ENCODE results near the gene SNX10.

Gene SNX10

DNA sequence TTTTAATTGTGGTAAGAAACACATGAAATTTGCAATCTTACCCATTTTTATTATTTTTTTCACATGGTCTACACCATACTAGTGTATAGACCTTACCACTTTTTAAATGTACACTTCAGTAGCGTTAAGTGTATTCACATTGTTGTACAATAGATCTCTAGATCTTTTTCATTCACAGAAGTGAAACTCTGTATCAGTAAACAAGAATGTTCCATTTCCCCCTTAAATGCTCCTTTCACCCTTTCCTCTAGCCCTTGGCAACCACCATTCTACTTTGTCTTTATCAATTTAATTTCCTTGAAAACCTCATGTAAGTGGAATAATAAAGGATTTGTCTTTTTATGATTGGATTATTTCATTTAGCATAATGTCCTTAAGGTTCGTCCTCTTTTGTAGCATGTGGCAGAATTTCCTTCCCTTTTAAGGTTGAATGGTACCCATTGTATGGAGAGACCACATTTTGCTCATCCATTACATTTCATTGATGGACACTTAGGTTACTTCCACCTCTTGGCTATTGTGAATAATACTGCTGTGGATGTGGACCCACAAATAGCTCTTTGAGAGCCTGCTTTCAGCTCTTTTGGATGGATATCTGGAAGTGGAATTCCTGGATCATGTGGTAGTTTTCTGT, 45.7 kb downstream of the SNX10 start:
- no peak for DNase-seq

- DNase-seq: no peak
These were observed 48.9 kb downstream of the SNX10 start for GRCh38 chr7:26340476-26341018.

DNA sequence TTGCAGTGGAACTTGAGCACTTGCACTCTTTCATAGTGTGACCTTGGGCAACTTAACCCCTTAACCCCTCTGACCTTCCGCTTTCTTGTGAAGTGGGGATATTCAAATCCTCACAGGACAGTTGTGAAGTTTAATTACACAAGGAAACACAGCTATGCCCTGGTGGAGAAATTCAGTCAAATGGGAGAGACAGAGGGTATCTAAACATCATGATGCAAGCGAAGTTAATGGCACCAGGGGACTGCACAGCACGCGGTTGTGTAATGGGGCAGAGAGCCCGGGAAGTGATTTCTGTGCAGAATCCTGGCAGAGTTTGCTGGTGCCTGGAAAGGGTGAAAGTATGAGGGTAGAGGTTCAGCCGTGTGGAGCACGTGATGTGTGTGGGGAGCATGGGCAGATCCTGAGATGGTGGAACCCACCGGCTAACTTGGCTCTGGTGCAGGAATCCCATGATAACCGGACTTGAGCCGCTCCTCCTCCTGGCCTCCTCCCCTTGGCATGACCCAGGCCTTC, 51.7 kb downstream of the SNX10 start:
- no peak for DNase-seq

DNA sequence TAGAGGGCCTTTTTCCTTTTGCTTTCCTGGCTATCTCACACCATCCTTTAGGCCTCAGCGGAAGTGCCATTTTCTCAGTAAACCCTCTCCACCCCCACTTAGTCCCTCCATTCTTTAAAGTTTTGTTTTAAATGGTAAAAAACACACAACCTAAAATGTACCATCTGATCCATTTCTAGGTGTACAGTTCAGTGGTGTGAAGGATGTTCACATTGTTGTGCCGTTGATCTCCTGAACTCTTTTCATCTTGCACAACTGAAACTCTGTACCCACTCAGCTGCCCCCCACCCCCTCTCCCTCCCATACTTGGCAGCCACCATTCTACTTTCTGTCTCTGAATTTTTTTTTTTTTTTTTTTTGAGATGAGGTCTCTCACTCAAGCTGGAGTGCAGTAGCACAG, 52.2 kb downstream of the SNX10 start:
- DNase-seq: no peak

DNA sequence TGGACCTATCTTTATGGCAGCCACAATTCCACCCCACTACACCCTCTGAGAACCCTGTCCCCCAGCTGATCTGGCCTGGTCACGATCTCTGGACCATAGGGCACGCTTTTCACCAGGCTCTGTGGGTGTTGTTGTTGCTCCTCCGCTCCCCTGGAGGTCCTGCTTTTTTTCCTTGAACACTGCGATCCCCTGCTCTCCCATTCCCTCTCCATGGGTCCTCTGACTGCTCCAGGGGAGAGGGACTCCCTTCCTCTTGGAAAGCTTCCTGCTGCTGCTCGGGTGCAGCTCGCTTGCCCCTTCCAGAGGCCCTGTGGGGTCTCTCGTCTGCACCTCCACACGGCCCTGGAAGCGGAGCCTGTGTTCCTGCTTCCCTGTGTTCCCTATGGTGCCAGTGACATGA, 53.5 kb downstream of the SNX10 start:
- DNase-seq: no peak

DNA sequence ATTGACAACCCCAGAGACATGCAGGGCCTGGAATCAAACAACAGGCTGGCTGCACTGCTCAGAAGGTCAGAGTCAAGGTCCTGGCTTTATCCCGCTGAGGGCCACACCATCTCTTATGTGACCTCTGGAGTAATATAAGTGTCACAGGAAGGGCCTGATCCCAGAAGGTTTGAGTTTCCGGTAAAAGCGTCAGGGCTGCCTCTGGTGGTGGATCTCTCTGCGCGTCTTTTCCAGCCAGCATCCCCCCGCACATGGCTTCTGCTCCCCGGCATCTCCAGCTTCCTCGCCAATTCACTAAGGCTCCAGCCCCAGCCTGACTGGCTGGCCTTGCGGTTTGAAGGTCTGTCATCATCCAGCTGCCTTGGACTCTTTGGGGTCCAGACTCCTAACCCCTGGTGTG, 54.2 kb downstream of the SNX10 start:
- no peak for DNase-seq

DNA sequence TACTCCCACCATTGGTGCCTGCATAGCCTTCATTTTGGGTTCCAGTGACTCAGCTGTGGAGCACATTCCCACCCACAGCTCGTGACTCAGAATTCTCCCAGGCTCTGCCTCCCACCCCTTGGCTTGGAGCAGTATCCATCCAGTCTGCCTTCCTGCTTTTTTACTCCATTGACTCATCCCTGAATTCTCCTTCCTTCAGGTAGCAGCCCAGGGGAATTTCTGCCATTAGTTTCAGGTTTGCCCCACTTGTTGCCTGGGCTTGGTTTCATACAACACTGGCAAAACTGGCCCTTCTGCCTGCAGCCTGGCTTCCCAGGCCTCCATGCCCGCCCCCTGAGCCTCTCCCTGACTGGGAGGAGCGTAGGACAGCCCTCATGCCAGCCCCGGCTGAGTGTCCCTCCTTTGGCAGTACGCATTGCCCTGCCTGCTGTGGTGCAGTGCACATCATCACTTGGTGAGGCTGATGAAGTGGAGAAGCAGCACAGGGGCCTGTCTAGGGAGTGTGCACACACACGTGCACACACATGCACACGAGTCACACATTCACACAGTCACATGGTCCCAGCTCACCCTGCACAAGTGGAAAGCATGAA, 55.0 kb downstream of the SNX10 start:
- DNase-seq: no peak

DNA sequence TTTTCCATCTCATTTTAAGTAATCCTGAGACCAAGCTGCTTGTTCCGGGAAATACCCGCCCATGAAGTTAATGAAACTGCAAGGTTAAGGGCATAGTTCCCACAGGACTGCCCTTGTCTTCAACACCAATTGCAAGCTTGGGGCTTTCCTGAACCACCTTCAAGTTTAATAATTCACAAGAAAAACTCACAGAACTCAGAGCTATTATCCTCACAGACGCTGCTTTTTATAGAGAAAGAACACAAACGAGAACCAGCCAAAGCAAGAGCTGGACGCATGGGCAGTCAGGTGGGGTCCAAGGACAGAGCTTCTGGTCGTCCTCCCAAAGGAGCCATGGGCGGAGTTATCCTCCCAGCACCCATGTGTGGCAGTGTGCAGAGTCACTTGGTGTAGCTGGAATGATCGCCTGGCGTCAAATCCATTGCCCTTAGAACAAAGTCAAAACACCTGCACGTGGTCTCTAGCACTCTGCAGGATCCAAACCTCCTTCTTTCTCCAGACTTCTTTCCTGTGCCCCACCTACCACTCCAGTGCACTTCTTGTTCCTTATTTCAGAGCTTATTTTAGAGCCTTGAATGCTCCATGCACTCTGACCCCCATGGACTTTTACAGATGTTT, 56.7 kb downstream of the SNX10 start:
- no peak for DNase-seq

DNA sequence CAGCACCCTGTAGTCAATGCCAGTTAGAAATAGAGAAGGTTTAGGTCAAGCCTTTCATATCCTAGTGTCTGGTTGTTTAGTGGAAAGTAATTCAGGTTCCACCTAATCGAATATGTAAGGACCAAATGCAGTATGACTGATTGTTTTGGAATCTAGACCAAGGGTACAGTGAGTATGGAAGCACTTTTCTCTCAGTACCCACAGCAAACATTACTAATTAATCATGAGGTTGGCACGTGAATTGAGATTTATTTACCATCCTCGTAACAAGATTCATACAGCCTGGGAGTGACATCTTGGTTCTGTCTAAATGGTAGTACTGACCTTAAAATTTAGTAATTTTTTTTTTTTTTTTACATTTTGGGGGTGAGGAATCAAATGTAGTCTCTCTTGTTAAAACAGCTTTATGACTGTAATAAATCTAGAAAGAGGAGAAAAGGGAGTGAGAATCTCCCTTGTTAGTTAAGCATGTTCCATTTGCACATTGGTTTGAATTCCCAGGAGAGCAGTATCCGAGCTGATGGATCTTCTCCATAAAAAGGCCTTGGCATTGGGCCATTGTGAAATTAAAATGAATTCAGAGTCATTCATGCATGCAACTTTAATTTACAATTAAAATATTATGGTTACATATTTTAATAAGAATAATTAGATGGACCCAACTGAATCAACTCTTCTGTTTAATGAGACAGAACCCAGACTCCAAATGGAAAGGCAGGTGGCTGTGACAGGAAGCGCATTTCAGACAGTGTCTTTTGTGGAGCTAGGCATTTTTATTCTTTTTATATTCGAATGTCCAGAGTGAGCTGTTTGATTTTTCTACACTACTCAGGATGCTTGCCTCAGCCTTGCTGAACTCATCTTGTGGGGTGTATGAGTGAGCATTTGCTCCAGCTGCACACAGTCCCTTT, 57.6 kb downstream of the SNX10 start:
- DNase-seq: no peak

- DNase-seq: no peak
These were observed 59.5 kb downstream of the SNX10 start for GRCh38 chr7:26351171-26351570.

GRCh38 chr7:26356229-26356628, 64.6 kb downstream of the SNX10 start:
- no peak for DNase-seq

- no peak for DNase-seq
These were observed 65.5 kb downstream of the SNX10 start for GRCh38 chr7:26356929-26357798.

GRCh38 chr7:26357799-26358151, 66.1 kb downstream of the SNX10 start:
- DNase-seq: no peak

- no peak for DNase-seq
These were observed 69.0 kb downstream of the SNX10 start for GRCh38 chr7:26360650-26361049.

DNA sequence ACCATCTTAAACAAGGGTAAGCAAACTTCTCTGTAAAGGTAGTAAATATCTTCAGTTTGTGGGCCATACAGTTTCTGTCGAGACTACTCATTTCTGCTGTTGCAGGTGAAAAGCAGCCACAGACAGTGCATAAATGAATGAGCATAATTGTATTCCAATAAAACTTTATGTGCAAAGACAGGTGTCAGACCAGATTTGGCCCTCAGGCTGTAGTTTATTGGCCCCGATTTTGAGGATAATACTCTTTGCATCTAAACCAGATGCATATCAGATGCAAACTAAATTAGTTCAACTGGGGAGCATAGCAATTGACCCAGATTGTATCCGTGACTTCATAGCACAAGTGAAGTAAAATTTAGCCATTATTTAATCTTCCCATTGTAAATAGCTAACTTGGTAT, 70.0 kb downstream of the SNX10 start:
- no peak for DNase-seq

DNA sequence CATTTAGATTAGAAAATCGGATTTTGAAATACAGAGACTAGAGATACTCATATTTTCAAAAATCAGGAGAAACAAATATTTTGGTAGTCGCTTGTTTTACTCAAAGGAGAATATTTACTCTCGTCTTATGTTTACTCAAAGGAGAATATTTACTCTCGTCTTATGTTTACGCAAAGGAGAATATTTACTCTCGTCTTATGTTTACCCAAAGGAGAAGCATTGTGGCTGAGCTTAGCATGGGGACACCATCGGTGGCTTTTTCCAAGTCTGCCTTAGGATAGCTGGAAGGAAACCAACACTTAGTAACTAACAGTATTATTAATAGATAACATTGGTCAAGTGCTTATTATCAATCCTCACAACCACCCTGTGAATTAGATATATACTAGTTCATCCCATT, 71.8 kb downstream of the SNX10 start:
- DNase-seq: no peak

GRCh38 chr7:26365077-26365900, 73.6 kb downstream of the SNX10 start:
- DNase-seq: peak; percentile 46

DNA sequence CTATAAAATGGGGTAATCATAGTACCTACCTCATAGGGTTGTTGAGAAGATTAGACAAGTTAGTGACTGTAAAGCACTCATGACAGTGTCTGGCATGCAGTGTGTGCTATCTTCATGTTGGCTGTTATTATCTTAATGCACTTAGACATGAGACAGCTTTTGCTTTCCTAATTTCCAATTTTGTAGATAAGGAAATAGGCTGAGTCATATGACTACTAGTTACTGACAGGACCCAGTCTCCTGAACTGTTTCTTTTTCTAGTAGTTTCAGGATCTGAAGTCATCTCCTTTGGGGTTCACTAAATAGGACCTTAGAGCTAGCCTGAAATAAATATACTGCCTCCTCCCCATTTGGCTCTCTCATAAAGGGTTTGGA, 74.2 kb downstream of the SNX10 start:
- no peak for DNase-seq

DNA sequence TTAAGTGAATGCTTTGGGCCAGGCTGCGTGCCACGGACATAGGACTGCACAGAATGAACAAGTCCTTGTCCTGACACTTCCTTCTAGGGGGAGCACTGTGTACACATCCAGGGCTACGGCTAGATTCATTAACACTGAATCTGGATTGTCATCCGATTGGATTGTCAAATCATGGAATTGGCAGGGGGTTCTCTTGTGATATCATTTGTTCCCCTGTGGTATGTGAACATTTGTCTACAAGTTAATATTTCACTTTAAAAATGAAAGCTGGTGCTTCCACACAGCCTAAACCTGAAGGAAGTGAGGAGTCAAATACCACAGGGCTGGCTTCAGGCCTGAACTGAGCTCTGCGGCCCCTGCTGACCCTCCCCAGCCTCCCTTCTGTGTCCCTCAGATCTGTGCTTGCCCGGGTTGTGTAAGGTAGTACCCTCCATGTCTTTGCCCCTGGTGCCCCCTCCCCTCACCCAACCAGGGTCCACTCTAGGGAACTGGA, 75.6 kb downstream of the SNX10 start:
- no peak for DNase-seq

DNA sequence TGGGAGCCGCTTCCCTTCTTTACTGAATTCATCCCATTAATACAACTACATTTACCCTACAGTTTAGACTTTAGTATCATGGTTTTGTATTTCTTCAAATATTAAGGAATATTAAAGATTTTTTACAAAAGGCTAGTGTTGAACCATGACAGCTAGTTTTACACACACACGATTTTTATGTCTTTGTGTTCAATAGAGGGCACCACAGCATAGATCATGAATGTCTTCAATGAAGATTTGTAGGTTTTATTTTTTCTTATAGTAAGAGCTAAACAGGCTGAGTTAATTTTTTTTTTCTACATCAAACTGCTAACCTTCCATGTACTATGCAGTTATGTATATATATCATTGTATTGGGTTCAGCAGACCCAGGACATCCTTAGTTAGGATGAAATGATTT, 76.9 kb downstream of the SNX10 start:
- no peak for DNase-seq

DNA sequence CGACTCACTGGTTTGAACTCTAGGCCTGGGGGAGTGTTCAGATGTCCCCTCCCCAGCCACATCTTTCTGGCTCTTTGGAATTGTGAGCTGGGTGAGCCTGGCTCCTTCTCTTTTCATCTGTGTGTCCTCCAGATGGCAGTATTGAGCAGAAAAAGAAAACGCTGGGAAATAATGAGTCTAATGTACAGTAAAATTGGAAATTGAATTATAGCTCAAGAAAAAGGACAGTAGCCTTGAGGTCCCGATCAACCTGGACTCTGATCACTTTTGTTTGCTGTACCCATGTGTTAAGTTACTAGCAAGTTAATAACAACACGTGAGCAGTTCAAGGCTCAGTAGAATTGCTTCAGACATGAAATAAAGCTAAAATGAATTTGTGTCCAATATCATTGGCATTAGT, 77.9 kb downstream of the SNX10 start:
- DNase-seq: no peak
